Middle frontal gyrus (tissue), 1 donor: ENCODE results near the gene VKORC1.

Experiments
- DNase-seq: peaks from one replicate; pipeline ENCODE4 v3.0.0-alpha.2; 2015; ENCODE audit warnings: low spot score; ENCODE audit errors: extremely low spot score

Gene VKORC1

DNA sequence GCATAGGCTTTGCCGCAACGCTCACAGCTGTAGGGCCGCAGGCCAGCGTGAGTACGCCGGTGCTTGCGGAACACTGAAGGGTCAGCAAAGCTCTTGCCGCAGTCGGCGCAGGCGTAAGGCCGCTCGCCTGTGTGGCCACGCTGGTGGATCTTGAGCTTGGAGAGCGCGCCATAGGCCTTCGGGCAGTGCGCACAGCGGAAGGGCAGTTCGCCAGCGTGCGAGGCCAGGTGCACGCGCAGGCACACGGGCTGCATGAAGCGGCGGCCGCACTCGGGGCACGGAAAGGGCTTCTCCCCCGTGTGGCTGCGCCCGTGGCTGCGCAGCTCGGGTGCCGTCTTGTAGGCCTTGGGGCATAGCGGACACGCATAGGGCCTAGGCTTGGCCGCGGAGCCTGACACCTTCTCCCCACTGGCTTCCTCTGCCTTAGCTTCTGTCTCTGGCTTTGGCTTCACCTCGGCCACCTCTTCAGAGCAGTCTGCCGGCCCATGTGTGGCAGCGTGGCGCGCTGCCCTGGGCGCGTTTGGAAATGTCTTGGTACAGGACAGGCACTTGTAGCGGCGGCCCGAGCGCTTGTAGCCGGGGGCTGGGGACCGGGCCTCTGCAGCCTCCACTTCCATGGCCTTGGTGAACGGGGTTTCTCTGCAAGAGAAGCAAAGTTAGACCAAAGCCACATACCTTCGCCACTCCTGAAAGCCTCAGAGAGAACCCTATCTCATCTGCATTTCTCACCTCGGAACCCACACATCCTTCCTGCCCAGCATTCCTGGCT is 30.6 kb downstream of the VKORC1 start:
- DNase-seq, result no peak

DNA sequence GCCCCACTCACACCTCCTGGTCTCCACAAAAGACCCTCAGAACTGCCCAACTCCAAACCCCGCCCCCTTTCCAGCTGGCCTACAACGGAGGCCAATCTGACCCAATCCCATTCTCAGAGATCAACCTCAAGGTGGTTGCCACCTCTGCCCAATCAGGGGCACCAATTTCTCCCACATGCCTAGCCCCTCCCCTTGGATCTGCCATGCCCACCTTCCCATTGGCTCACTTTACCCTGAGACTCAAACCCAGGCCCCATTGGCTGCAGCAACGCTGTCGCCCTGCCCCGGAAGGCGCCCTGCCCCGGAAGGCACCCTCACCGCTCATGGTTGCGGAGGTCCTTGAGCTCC is 31.1 kb downstream of the VKORC1 start:
- DNase-seq, result no peak

DNA sequence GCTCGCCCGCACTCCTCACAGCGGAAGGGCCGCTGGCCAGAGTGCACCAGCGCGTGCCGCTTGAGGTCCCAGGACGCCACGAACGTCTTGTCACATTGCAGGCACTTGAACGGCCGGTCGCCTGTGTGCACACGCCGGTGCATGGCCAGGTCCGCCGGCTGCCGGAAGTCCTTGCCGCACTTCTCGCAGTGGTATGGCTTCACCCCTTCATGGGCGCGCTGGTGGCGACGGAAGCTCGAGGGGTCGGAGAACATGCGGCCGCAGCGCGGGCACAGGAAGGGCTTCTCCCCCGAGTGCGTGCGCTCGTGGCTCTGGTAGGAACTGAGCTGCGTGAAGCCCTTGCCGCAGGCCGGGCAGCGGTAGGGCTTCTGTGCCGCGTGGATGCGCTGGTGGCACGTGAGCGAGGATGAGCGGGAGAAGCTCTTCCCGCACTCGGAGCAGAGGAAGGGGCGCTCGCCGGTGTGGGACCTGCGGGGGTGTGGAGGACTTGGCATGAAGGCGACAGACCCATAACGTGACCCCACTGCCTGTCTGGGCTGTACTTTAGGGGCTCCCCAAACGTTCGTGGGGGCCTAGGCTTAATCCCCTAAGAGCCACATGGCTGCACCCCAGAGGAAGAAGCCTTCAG is 32.7 kb downstream of the VKORC1 start:
- DNase-seq, result no peak

DNA sequence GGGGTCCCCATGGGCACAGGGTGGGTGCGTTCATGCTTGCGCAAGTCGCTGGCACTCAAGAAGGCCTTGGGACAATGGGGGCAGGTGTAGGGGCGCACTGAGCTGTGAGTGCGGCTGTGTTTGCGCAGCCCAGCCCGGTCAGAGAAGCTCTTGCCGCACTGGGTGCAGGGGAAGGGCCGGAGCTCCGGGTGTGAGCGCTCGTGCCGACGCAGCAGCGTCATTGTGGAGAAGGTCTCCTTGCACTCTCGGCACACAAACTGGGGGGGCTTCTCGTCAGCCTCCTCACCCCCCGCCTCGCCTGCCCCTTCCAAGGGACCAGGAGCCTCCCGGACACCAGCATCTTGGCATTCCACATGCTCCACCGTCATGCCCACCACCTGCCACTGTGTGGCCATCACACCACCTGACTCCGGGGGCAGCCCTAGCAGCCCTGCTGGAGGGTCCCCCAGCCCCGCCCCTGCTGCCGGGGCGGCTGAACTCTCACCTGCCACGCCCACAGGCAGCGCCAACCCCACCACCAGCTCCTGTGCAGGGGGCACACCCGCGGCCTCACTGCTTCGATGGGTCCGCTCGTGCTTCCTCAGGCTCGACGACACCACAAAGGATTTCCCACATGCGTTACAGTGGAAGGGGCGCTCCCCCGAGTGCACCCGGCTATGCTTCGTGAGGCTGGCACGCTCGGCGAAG is 33.3 kb downstream of the VKORC1 start:
- DNase-seq, result no peak

DNA sequence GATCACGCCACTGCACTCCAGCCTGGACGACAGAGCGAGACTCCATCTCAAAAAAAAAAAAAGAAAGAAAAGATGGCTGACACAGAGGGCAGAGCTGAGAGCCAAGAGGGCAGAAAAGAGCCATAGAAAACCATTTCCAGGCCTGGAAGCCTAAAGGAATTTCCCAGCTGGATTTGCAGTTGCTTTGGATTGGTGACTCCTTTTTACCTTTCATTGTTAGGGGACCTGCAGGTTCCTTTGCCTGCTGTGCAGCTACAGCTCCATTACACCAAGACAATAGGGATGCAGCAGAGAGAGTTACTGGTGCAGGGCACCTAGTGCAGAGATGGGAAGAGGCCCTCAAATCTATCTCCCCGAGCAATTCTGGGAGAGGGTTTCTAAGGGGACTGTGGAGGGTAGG is 39.0 kb downstream of the VKORC1 start:
- no peak for DNase-seq

DNA sequence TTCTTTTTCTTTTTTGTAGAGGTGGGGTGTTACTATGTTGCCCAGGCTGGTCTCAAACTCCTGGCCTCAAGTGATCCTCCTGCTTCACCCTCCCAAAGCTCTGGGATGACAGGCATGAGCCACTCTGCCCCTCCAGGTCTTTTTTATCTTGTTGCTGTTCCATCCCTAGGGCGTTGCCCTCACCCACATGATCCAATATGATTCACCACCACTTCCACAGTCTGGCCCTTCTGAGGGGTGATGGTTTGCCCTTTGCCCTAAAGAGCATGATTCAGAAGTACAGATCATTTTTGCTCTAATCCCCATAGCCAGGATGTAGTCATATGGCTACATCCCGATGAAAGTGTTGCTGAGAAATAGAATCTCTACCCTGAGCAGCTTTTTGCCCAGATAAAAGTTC is 42.5 kb downstream of the VKORC1 start:
- no peak for DNase-seq

DNA sequence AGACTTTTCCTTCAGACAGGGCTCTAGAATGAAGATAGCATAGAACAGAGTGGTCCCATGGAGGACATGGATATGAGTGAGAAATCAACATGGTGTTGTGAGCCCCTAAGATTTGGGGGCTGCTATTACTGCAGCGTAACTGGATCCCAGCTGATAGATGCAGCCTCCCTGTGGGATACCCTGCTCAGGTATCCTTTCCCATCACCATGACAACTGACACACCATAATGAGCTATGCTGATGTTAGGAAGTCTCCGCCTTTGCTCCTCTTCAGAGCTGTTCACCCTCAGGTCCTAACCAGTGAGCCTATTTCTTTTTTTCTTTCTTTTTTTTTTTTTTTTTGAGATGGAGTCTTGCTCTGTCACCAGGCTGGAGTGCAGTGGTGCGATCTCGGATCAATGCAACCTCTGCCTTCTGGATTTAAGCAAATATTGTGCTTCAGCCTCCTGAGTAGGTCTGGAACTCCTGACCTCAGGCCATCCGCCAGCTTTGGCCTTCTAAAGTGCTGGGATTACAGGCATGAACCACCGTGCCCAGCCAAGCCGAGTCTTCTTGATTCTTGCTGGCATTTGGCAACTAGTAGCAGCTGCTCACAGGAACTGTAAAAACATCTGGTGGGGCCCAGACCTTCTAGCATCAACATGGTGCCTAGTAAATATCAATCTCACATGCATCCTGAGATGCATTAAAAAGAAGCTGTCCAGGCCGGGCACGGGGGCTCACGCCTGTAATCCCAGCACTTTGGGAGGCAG is 44.1 kb downstream of the VKORC1 start:
- no peak for DNase-seq

DNA sequence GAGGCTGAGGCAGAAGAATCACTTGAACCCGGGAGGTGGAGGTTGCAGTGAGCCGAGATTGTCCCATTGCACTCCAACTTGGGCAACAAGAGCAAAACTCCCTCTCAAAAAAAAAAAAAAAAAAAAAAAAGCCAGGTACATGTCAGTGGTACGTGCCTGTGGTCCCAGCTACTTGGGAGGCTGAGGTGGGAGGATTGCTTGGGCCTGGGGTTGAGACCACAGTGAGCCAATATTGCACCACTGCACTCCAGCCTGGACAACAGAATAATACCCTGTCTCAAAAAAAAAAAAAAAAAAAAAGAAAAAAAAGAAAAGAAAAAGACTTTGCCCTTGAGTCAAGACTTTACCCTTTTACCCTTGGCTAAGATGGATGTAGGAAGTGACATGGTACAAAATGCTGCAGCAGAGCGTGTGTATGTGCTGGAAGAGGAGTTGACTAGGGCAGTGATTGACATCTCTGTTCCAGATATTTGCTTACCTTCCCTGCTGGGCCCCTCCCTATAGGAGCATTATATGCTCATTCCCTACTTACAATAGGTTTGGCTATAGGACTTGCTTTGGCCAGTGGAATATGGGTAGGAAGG is 50.6 kb downstream of the VKORC1 start:
- DNase-seq, result no peak

DNA sequence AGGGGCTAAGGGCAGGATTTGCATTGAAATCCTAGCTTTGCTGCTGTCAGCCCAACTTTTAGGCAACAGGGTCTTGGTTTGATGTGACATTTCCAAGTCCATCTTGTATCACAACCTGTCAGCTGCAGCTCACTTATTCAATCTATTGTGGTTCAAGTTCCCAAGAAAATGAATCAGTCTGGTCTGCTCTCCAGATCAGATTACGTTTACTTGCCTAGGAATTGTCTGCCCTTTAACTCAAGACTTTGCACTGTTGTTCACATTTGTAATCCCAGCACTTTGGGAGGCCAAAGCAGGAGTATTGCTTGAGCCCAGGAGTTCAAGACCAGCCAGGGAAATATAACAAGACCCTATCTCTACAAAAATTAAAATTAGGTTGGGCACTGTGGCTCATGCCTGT is 51.2 kb downstream of the VKORC1 start:
- DNase-seq, result no peak

DNA sequence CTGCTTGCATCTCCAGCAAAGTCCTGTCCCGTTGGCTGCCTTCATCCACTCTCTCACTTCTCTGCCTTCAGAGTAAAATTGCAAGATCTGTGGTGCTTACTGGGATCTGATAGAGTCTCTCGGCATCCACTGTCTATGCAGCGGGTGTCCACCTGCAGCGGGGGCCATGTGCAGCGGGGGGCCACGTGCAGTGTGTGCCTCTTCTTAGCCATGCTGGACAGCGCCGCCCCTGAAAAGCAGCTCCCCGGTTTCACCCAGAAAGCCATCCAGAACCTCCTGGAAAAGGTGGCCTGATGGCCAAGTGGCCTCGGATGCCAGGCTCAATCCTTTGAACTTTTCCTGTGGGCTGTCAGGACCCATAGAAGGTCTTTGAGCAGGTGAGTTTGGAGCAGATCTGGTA is 51.7 kb downstream of the VKORC1 start:
- DNase-seq, result no peak
